Neural cell (in vitro differentiated cells): ENCODE results near the gene POLK.

ENCODE experiments used
- CTCF ChIP-seq: fragments of 450-650 bp; IDR thresholded peaks from 2 replicates; pipeline ENCODE4 v1.5.1; 2014; ENCODE audit warnings: antibody characterized with exemption, mild to moderate bottlenecking, moderate library complexity; ENCODE audit not compliant: poor library complexity, severe bottlenecking
- EZH2 ChIP-seq: fragments of 200-600, 300-800 bp; shearing (Covaris generic), sonication (generic); IDR thresholded peaks from 2 replicates; pipeline ENCODE4 v1.6.1; 2014; ENCODE audit warnings: antibody characterized with exemption, low read length, borderline replicate concordance, mild to moderate bottlenecking; ENCODE audit not compliant: insufficient read depth, poor library complexity, severe bottlenecking
- TAF1 ChIP-seq: IDR thresholded peaks from 2 replicates; pipeline ENCODE4 v1.6.1; 2012; ENCODE audit warnings: low read depth

DNA sequence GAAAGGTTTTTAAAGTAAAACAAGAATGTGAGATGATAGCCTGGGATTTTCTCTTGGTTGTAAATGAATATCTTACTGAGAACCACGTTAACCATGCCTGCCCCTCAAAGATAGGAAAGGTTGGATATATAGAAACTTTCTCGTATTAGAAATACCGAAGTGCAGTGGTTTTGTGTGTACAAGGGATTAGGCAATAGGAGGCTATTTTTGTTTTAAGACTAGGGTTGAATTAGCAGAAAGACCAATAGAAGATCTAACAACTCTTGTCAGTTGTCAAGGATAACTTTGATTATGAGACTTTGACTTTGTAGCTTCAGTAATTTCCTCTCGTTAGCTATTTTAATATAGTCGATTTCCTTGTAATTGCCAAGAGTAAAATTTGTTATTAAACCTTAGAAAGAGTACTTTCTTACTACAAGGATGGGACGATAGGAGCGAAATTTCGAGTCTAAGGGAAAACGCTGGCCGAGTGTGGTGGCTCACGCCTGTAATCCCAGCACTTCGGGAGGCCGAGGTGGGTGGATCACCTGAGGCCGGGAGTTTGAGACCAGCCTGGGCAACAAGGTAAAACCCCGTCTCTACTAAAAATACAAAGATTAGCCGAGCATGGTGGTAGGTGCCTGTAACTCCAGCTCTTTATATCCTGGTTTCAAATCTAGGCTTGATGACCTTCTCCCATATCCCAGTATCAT lies 838 bp downstream of the POLK start:
- no peak for TF ChIP-seq EZH2
- no peak for TF ChIP-seq CTCF
- TF ChIP-seq TAF1: no peak
